HG02852 (cell line): ENCODE data around the gene PEAK3.

Experiments
- ATAC-seq: cut with Tn5 transposase; IDR thresholded peaks from one replicate; pipeline ENCODE4 v1.9.1; 2021; ENCODE audit warnings: mild to moderate bottlenecking, moderate library complexity; ENCODE audit not compliant: unreplicated experiment

PEAK3 gene

GRCh38 chr19:2227415-2228156 is 54.4 kb downstream of the PEAK3 start:
- ATAC-seq = no peak

DNA sequence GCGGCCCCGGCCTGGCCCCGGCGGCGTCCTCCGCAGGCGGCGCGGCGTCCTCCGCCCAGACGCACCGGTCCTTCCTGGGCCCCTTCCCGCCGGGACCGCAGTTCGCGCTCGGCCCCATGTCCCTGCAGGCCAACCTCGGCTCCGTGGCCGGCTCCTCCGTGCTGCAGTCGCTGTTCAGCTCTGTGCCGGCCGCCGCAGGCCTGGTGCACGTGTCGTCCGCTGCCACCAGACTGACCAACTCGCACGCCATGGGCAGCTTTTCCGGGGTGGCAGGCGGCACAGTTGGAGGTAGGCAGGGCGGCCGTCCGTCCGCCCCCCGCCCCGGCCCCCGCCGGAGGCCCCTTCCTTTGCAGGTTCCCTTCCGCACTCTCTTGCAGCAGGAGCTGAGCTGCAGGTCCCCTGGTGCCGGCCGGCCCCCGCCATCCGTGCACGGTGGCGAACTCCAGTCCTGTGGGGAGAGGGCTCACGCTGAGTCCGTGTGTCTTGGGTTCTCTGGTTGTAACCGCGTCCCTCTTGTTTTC is 55.1 kb downstream of the PEAK3 start:
- no peak for ATAC-seq

GRCh38 chr19:2226051-2226839 is 55.7 kb downstream of the PEAK3 start:
- ATAC-seq = no peak

DNA sequence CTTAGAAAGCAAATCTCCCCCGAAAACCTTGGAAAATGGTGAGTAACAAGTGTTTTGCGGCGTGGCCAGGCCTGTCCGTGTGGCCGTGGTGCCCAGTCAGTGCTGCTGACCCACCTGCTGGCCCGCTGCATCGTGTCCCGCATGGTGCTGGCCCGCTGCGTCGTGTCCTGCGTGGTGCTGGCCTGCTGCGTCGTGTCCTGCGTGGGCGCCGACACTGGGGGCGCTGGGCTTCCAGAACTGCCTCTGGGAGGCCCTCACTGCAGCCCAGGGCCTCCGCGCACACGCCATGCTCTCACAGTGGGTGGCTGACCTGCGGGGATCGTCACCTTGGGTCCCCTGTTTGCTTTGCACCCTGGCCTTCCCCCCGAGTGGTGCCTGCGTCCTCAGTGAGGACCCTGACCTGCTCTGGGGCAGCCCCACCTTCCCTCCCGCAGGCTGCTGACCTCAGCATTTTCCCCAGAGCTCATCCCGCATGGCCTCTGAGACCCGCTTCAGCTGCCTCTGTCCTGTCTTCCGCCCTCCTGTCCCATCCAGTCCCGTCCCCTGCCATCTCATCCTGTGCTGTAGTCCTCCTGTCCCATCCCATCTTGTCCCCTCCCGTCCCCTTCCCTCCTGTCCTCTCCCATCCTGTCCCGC is 56.4 kb downstream of the PEAK3 start:
- ATAC-seq = no peak

- ATAC-seq = no peak
These were observed 57.1 kb downstream of the PEAK3 start for GRCh38 chr19:2224754-2225349.
